Stimulated activated CD4-positive, alpha-beta T cell treated with anti-CD3 and anti-CD28 coated beads, Interleukin-12 subunit alpha, Interleukin-12 subunit beta, amount 100 ng/mL, for 4 hours (primary cell): ENCODE measurements around the gene WNT16.
"Not testable (repeated sequence)": the region's sequence is repeated elsewhere in the genome, so short reads cannot be mapped to it uniquely, and the experiment has no call there.

ENCODE experiments used
- DNase-seq: peaks from one replicate; pipeline ENCODE4 v3.0.0-alpha.2; 2020

The WNT16 gene

GRCh38 chr7:121328508-121329190 lies at the start of gene WNT16:
Gene WNT16 (plus strand): TSS chr7:121329000. CDS start chr7:121329293, 293 bp downstream.
- DNase-seq = no peak

GRCh38 chr7:121279060-121279620 lies 49.7 kb upstream of the WNT16 start:
- no peak for DNase-seq

DNA sequence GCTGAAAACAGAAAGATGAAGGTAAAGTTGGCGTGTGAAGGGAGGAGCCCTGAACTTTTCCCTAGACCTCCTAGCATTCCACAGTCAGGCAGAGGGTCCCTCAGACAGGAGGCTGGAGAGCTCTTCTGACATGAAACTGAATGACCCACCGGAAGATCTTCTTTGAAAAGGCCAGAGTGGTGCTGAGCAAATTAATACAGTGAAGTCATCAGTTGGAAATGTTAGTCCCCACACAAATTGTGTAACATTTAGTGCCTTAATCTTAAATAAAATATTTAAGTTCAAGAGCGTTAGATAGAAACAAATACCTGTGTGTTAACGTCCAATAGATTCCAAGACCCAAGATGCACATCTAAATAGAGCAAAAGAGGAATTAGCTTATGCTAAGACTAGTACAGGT lies 49.0 kb upstream of the WNT16 start:
- DNase-seq = no peak

DNA sequence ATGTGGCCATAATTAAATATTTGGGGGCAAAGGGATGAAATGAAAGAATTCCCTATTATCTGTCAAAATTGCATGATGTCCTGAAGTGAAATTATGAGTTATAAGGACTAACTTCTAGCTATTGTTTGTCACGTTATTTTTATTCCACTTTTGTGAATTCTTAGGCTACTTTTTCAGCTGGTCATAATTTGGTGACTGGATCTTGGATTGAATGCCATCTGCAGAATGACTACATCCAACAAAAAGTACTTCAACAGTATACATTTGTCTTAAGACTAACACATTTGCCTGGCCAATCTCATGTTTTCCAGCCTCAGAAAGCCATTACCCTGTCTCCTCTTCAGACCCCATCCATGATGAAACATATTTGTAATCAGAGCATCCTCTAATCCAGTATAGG lies 48.1 kb upstream of the WNT16 start:
- no peak for DNase-seq

GRCh38 chr7:121282129-121282528 lies 46.7 kb upstream of the WNT16 start:
- DNase-seq = no peak

- DNase-seq = no peak
Observed at GRCh38 chr7:121285066-121285667, 43.6 kb upstream of the WNT16 start.

DNA sequence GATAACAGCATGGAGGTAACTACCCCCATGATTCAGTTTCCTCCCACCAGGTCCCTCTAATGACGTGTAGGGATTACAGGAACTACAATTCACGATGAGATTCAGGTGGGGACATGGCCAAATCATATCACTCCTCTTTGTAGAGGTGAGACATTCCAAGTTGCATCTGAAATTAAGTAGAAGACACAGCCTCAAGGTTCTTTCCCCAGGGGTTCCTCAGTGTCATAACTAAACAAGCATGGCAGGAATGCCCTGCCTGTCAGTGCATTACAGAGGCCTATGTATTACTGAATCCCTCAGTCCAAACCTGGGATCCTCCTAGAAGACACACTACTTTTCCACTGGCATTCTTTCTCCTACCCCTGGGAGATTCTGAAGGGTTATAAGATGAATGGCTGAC lies 42.6 kb upstream of the WNT16 start:
- DNase-seq = no peak

DNA sequence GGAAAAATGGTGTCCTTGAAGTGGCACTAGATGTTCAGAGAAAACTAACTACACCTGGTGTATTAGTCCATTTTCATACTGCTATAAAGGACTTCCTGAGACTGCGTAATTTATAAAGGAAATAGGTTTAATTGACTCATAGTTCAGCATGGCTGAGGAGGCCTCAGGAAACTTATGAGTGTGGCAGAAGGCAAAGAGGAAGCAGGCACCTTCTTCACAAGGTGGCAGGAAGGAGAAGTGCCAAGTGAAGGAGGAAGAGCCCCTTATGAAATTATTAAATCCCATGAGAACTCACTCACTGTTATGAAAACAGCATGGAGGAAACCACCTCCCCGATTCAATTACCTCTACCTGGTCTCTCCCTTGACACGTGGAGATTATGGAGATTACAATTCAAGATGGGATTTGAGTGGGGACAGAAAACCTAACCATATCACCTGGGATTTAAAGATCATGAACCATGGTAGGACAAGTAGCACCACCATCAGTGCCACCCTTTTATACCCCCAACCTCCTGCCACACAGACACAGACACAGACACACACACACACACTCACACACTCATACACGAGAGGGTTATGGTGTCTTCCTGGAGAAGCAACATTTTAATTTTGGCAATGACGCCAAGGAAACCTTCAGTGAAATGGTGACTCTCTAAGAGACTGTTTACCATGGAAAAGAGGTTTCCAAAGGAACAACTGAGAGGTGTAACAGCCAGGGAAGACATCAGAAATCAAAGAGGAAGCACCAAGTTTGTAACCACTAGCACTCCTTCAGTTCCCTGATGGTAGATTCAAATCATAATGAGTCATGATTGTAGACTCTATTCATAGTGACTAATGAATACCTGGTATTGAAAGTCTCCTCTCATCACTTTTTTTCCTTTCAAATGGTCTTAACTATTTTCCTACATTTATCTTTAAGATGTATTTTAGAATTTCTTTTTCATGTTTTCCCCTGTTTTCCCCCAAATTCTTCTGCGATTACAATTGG lies 41.8 kb upstream of the WNT16 start:
- no peak for DNase-seq

GRCh38 chr7:121288894-121289293 lies 39.9 kb upstream of the WNT16 start:
- DNase-seq = no peak

DNA sequence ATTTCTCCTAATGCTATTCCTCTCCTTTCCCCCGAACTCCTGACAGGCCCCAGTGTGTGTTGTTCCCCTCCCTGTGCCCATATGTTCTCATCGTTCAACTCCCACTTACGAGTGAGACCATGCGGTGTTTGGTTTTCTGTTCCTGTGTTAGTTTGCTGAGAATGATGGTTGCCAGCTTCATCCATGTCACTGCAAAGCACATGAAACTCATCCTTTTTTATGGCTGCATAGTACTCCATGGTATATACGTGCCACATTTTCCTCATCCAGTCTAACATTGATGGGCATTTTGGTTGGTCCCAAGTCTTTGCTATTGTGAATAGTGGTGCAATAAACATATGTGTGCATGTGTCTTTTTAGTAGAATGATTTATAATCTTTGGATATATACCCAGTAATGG lies 38.9 kb upstream of the WNT16 start:
- not testable (repeated sequence) for DNase-seq

GRCh38 chr7:121294448-121294992 lies 34.3 kb upstream of the WNT16 start:
- DNase-seq = no peak

DNA sequence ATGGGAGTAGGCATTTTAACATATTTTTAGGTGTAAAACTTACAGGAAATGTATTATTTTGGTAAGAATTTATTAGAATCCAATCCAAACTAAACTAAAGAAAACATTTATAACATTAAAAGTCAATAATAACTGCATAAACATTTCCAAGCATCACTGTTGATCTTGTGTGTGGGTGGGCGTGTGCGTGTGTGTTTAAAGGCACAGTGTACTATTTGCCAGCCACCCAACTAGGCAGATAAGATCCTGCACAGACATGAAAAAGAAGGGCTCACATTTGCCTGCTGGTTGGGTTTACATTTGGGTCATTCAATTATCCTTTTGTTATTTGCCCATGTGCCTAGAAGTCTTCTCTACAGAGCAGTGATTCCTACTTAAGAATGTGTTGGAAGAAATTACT lies 31.0 kb upstream of the WNT16 start:
- no peak for DNase-seq

GRCh38 chr7:121298831-121299239 lies 30.0 kb upstream of the WNT16 start:
- no peak for DNase-seq

DNA sequence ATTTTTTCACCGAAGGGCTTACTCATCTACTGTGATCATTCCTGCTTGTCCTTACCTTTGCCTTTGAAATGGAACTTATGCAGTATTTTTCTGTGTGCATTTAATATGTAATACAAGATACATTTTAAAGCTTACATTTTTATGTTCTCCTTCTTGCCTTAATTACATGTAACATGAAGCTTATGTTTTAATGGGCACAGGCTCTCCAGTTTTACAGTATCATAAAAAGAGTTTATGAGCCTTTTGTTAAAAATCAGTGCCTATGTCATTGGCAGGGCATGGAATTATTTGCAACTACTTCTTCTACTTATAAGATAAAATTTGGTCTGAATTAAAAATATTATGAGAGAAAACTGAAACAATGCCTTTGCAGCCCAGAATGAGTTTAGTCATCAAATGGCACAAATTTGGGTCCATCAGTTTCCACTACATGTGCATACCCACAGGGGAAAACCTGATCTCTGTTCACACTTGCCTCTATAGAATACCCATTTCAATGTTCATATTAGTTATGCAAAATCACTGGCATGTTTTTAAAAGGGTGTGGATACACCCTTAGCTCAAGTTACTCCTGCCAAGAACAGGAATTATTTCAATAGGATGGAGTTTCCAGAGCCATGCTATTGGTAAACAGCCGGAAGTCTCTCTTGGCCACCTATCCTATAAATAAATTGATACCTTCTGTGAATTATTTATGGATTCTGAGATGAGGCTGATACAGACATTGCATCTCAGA lies 27.9 kb upstream of the WNT16 start:
- DNase-seq = no peak

- no peak for DNase-seq
Observed at GRCh38 chr7:121301446-121302213, 27.2 kb upstream of the WNT16 start.

DNA sequence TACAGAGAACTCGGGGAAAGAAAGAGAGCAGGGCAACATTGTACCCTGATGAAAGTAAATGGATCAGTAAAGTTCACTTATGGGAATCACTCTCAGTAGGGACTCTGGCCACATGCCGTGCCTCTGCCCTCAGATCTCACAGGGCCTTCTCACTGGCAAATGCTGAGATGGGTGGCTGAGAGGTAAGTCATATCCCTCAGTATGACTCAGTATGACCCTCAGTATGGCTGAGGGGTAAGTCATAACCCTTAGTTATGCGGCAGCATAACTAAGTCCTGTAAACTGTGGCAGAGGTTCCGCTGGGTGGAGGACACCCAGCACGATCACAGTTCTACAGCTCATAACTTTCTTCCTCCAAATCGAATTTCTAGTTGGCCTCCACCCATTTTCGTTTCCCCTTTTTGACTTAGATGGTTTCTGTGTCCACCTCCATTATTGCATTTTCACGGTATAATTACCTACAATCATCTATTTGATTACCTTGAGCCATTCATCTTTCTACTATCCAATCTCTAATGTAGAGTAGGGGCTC lies 26.5 kb upstream of the WNT16 start:
- no peak for DNase-seq

GRCh38 chr7:121303422-121304101 lies 25.2 kb upstream of the WNT16 start:
- DNase-seq = no peak

GRCh38 chr7:121304102-121304658 lies 24.6 kb upstream of the WNT16 start:
- DNase-seq = no peak

GRCh38 chr7:121305109-121305508 lies 23.7 kb upstream of the WNT16 start:
- DNase-seq = no peak

GRCh38 chr7:121306565-121306964 lies 22.2 kb upstream of the WNT16 start:
- DNase-seq = no peak
